Upper lobe of left lung (tissue), 4 donors: Measurements from ENCODE around the gene TMTC2.

Experiments
- POLR2A ChIP-seq, 4 donors: fragments of 450-650 bp; IDR thresholded peaks; one replicate each; pipeline ENCODE4 v1.5.1; 2016 to 2017; ENCODE audit warnings: antibody characterized with exemption in 4 of 4, mild to moderate bottlenecking in 2 of 4
- POLR2AphosphoS5 ChIP-seq, 2 donors: sonication (generic); formaldehyde crosslinking; IDR thresholded peaks; one replicate each; pipeline ENCODE4 v1.5.1; 2017; ENCODE audit warnings: antibody characterized with exemption in 2 of 2

DNA sequence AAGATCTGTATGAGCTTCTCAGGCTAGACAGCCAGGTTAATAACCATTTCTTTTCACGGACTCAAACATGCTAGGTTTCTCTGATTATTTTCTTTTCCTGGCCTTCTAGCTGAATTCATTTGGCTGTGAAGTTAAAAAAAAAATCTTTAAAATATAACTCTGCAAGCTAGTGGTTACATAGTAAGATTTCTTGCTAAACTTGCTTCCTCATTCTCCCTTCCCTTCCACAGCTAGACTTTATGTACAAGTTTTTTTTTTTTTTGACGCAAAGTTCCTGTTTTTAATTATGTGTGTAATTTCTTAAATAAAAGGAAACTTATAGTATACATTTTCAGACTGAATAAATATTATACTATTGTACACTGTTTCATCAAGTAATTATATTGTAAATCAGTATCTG, 145.4 kb downstream of the TMTC2 start:
- TF ChIP-seq POLR2AphosphoS5 (IDR thresholded peaks at IDR 0.05) (no peak), POLR2A (IDR thresholded peaks at IDR 0.05) (no peak)
